GM12891 (cell line): ENCODE measurements around the gene KRTAP1-3.

Experiments used
- POLR2A ChIP-seq: IDR thresholded peaks from 2 replicates; pipeline ENCODE4 v1.6.1; 2011; ENCODE audit warnings: low read depth, low read length, control low read depth
- POLR2AphosphoS5 ChIP-seq: IDR thresholded peaks from 2 replicates; pipeline ENCODE4 v1.6.1; 2011; ENCODE audit warnings: low read depth, low read length, control low read depth
- POU2F2 ChIP-seq: IDR thresholded peaks from 2 replicates; pipeline ENCODE4 v1.6.1; 2011; ENCODE audit warnings: low read depth, mild to moderate bottlenecking, control low read depth, low read length, moderate library complexity
- SPI1 ChIP-seq: IDR thresholded peaks from 2 replicates; pipeline ENCODE4 v1.6.1; 2011; ENCODE audit warnings: low read depth, low read length, control low read depth
- TAF1 ChIP-seq: IDR thresholded peaks from 2 replicates; pipeline ENCODE4 v1.6.1; 2011; ENCODE audit warnings: low read depth, low read length, control low read depth

DNA sequence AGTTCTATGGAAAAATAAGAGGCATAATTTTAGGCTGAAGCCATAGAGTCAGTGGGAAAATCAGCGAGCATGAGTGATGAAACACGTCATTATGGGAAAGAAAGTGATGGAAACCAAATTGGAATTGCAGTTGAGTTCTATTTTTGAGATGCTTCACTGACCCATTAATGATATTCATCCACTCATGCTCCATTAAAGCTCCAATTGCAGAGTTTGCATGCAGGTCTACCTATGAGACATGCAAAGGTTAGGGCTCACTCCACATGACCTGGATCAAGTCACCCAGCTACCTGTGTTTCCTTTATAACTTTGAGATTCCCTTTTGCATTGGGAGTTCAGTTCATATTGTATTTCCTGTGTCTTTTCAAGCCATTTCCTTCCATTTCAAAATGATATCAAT, 39.0 kb upstream of the KRTAP1-3 start:
- TF ChIP-seq POLR2AphosphoS5 (no peak), POLR2A (no peak), TAF1 (no peak), POU2F2 (no peak), SPI1 (no peak)
